Osteocyte (in vitro differentiated cells): ENCODE results near the gene SIRPB1. TPM values are rescaled to one million over a fixed set of nuclear protein-coding genes. Genes with fewer than 3 reads are reported as not detected.

Experiments used
- DNase-seq: peaks from one replicate; pipeline ENCODE4 v3.0.0; 2021; ENCODE audit warnings: mixed read lengths; ENCODE audit not compliant: unreplicated experiment; ENCODE audit errors: extremely low spot score
- H3K27ac Mint-ChIP-seq: one replicate; pipeline ENCODE4 v1.8.0; 2021; ENCODE audit warnings: mild to moderate bottlenecking, mixed read lengths; ENCODE audit not compliant: unreplicated experiment
- H3K27me3 Mint-ChIP-seq: one replicate; pipeline ENCODE4 v1.8.0; 2021; ENCODE audit warnings: mixed read lengths; ENCODE audit not compliant: unreplicated experiment
- H3K36me3 Mint-ChIP-seq: one replicate; pipeline ENCODE4 v1.8.0; 2021; ENCODE audit warnings: mixed read lengths; ENCODE audit not compliant: unreplicated experiment
- H3K4me1 Mint-ChIP-seq: one replicate; pipeline ENCODE4 v1.8.0; 2021; ENCODE audit warnings: mixed read lengths; ENCODE audit not compliant: unreplicated experiment
- H3K4me3 Mint-ChIP-seq: one replicate; pipeline ENCODE4 v1.8.0; 2021; ENCODE audit warnings: mild to moderate bottlenecking, moderate library complexity, mixed read lengths; ENCODE audit not compliant: unreplicated experiment
- H3K9me3 Mint-ChIP-seq: one replicate; pipeline ENCODE4 v1.8.0; 2021; ENCODE audit warnings: mixed read lengths; ENCODE audit not compliant: unreplicated experiment
- CTCF ChIP-seq: fragments of 200-600 bp; sonication (generic); IDR thresholded peaks from 2 replicates; pipeline ENCODE4 v1.5.0; 2021; ENCODE audit warnings: antibody characterized with exemption, mild to moderate bottlenecking, moderate library complexity
- long read RNA-seq: library from polyadenylated mRNA; unstranded; transcript quantifications from one replicate; pipeline ENCODE4 v2.0.0, GENCODE V29; 2021
- total RNA-seq: library from RNA; stranded (reverse); gene quantifications from 2 replicates; pipeline ENCODE4 v1.2.1, GENCODE V29; 2021

The SIRPB1 gene
- 1.1 TPM in 2 replicates for total RNA-seq
- long read RNA-seq = 0 reads

DNA sequence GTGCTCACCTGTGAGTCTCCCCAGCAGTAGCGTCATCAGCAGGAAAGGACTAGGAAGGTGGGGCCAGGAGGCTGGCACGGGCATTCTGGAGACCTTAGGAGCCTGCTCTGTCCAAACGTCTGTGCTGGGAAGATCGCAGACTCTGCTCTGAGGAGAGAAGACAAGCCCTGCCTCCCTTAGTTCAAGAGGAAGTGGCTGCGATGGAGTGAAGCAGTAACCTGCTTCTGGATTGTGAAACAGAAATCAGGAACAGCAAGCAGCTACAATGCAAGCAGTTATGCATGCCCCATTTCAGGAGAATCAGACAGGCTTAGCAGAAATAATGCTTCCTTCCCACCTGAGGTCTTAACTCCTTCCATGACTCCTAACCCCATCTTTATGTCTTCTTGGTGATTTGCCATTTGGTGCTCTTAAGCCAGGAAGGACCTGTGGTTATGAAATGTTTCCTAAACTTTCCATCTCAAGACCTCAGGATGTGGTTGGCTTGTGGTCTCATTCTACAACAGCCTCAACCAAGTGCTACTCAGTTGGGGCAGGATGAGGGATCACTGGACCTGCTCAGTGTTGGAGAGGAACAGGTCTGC lies at the start of gene SIRPB1:
SIRPB1 (minus strand) TSS at position 149 of the 584 bp plus-strand sequence; CDS start at position 84, 65 bp downstream.
- Mint-ChIP-seq H3K4me1 (no peaks in the 10 kb centered on the region), H3K27ac (no peak within 1 kb of the TSS), H3K27me3 (peaks cover 5% of the 10 kb centered on the region), H3K9me3 (no peaks in the 10 kb centered on the region), H3K4me3 (no peak within 1 kb of the TSS), H3K36me3 (no peaks in the 10 kb centered on the region)
- TF ChIP-seq CTCF = no peak
- DNase-seq = no peak

GRCh38 chr20:1669304-1669703 lies 49.5 kb upstream of the SIRPB1 start:
- TF ChIP-seq CTCF = no peak
- Mint-ChIP-seq H3K9me3 (no peaks in the 10 kb centered on the region), H3K27ac (peak overlapping the region; percentile 64), H3K36me3 (no peaks in the 10 kb centered on the region), H3K27me3 (no peaks in the 10 kb centered on the region), H3K4me1 (peaks cover 16% of the 10 kb centered on the region), H3K4me3 (peak overlapping the region; percentile 12)
- no peak for DNase-seq

DNA sequence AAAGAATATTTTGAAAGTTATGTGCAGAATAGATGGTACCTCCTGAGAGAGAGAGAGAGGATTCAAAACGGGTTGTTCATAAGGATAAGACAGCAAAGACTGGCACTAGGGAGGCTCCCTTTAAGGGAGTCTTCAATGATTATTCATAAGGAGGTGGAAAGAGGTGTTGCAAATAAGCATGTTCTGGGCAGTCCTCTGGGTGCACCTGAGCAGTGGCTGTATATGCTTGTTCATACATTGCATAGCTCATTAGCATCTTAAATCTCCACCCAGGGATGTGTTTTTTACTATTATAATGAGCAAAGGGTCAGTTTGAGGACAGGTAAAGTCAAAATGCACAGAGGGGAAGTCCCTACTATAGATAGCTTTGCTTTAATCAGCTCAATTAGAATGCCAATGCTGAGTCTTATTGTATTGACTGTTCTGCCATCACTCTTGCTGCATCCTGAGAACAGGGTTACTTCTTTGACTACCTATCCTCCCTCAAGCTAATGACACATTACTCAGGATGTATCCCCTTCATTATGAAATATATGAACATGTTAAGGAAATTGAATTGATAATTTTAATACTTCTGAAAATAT lies 47.8 kb upstream of the SIRPB1 start:
- Mint-ChIP-seq H3K4me3 (no peak overlapping the region), H3K27ac (no peak overlapping the region), H3K4me1 (peaks cover 20% of the 10 kb centered on the region), H3K27me3 (peaks cover 2% of the 10 kb centered on the region), H3K36me3 (no peaks in the 10 kb centered on the region), H3K9me3 (no peaks in the 10 kb centered on the region)
- DNase-seq = no peak
- no peak for TF ChIP-seq CTCF

DNA sequence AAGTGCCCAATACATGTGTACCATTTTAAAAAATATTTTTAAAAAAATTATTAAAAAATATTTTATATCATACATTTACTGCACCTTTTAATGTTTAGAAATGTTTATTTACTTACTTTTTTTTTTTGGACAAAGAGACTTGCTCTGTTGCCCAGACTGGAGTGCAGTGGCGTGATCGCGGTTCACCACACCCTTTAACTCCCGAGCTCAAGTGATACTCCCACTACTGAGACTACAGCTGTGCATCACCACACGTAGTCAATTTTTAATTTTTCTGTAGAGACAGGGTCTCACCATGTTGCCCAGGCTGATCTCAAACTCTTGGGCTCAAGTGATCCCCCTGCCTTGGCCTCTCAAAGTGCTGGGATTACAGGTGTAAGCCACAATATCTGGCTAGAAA lies 47.0 kb upstream of the SIRPB1 start:
- TF ChIP-seq CTCF = no peak
- H3K4me3 Mint-ChIP-seq = no peak overlapping the region
- no peaks in the 10 kb centered on the region for H3K36me3 Mint-ChIP-seq
- H3K4me1 Mint-ChIP-seq = peaks cover 24% of the 10 kb centered on the region
- peaks cover 3% of the 10 kb centered on the region for H3K27me3 Mint-ChIP-seq
- no peaks in the 10 kb centered on the region for H3K9me3 Mint-ChIP-seq
- no peak for DNase-seq
- H3K27ac Mint-ChIP-seq = no peak overlapping the region

GRCh38 chr20:1665345-1665744 lies 45.5 kb upstream of the SIRPB1 start:
- Mint-ChIP-seq H3K27me3 (peaks cover 3% of the 10 kb centered on the region), H3K9me3 (no peaks in the 10 kb centered on the region), H3K4me3 (no peak overlapping the region), H3K27ac (no peak overlapping the region), H3K36me3 (no peaks in the 10 kb centered on the region), H3K4me1 (peaks cover 24% of the 10 kb centered on the region)
- TF ChIP-seq CTCF = no peak
- no peak for DNase-seq
